ENCODE results near the gene MBNL2. TPM values are rescaled to one million over a fixed set of nuclear protein-coding genes. Genes with fewer than 3 reads are reported as not detected.

MBNL2 gene
- total and polyA plus RNA-seq, 2 of the 13 experiments (the other 11 are each of a cell fraction or from before 2014, with no cell fraction given), result 30.8 to 59.0 TPM

GRCh38 chr13:97373787-97374186 is 151.7 kb downstream of the MBNL2 start:
- H3K79me2 ChIP-seq (ENCODE audit: insufficient read depth, low read length), result no peaks in the 10 kb centered on the region
- no peak overlapping the region for H3K27ac ChIP-seq (ENCODE audit: extremely low read length, insufficient read depth, low read length)
- peaks cover 6% of the 10 kb centered on the region; the same call in 1 of the 2 replicates for H3K4me1 ChIP-seq (ENCODE audit: insufficient read depth, low read length)
- TF ChIP-seq ZFP82 (CRISPR knock-in tag; IDR thresholded peaks at IDR 0.05; ENCODE audit: borderline replicate concordance) (no peak), TBX3 (IDR thresholded peaks at IDR 0.05; ENCODE audit: borderline replicate concordance) (no peak), KAT2B (IDR thresholded peaks at IDR 0.05; ENCODE audit: borderline replicate concordance, low read depth, low read length) (no peak), HOXA9 (CRISPR knock-in tag; IDR thresholded peaks at IDR 0.05; ENCODE audit: borderline replicate concordance) (no peak), ZNF747 (CRISPR knock-in tag; IDR thresholded peaks at IDR 0.05; ENCODE audit: borderline replicate concordance) (no peak), MAX (IDR thresholded peaks at IDR 0.05) (no peak), ZNF709 (CRISPR knock-in tag; IDR thresholded peaks at IDR 0.05) (no peak), ZNF550 (CRISPR knock-in tag; IDR thresholded peaks at IDR 0.05; ENCODE audit: borderline replicate concordance) (no peak)
- TF ChIP-seq, protein P1, sequence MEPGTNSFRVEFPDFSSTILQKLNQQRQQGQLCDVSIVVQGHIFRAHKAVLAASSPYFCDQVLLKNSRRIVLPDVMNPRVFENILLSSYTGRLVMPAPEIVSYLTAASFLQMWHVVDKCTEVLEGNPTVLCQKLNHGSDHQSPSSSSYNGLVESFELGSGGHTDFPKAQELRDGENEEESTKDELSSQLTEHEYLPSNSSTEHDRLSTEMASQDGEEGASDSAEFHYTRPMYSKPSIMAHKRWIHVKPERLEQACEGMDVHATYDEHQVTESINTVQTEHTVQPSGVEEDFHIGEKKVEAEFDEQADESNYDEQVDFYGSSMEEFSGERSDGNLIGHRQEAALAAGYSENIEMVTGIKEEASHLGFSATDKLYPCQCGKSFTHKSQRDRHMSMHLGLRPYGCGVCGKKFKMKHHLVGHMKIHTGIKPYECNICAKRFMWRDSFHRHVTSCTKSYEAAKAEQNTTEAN (CRISPR knock-in tag; conservative IDR thresholded peaks at IDR 0.05), result no peak
- CTCF ChIA-PET (ENCODE audit: low intra/inter-chr PET ratio, low total read pairs), result no interaction called here
- no peaks in the 10 kb centered on the region for H4K20me1 ChIP-seq (ENCODE audit: insufficient read depth, low read length)
- in situ Hi-C loops (cut with HindIII; ENCODE audit: extremely low pct_ligation_motif_present, low pct_unique_long_range_greater_than_20kb) (no loop called here), intact Hi-C loops (cut with micrococcal nuclease; ENCODE audit: unreplicated experiment) (no loop called here)
- BruUV-seq (replicated peaks), result no TSS peak
- no peak overlapping the region for H3K4me3 ChIP-seq (replicated peaks in 1 of 3; ENCODE audit: insufficient read depth in 1 of 3, low read depth in 2 of 3, low read length in 3 of 3)
- no peaks in the 10 kb centered on the region for H3K9me3 ChIP-seq (ENCODE audit: low read length)
- no peak for DNase-seq (ENCODE audit: low spot score)
- 98% methylated on average over 6 of the region's 6 CpGs for WGBS (ENCODE audit: low lambda C conversion rate)
- H3K9ac ChIP-seq (ENCODE audit: insufficient read depth, low read depth, low read length), result no peak overlapping the region
- no peak for FAIRE-seq
- no peak overlapping the region for H3K4me2 ChIP-seq (ENCODE audit: low read depth, low read length)
- peaks cover 16 to 63% of the 10 kb centered on the region in 2 experiments for H3K36me3 ChIP-seq (replicated peaks in 1 of 2; ENCODE audit: control insufficient read depth in 1 of 2, insufficient read depth in 2 of 2, low read length in 2 of 2)
- no peak for ATAC-seq
- no peak overlapping the region for H2AFZ ChIP-seq (ENCODE audit: low read length)
- POLR2A ChIA-PET, result no interaction called here
- no peaks in the 10 kb centered on the region for H3K27me3 ChIP-seq (ENCODE audit: control insufficient read depth in 1 of 2, insufficient read depth in 2 of 2, low read length in 2 of 2)
